Stimulated activated naive CD8-positive, alpha-beta T cell treated with anti-CD3 and anti-CD28 coated beads, Interleukin-15, Interleukin-2, amounts not matched to agents 100 U/mL and 50 U/mL, for 24 hours (primary cell): ENCODE results near the gene ACVRL1.
"Not testable (repeated sequence)": the region's sequence is repeated elsewhere in the genome, so short reads cannot be mapped to it uniquely, and the experiment has no call there.

ENCODE experiments used
- ATAC-seq: fragments of 150-1000 bp; cut with Tn5 transposase; one replicate; pipeline ENCODE4 v1.10.0; 2021
- DNase-seq: peaks from one replicate; pipeline ENCODE4 v3.0.0; 2021

ACVRL1 gene

GRCh38 chr12:51874000-51874399 is 33.3 kb upstream of the ACVRL1 start:
- ATAC-seq: no peak
- no peak for DNase-seq

- no peak for ATAC-seq
- DNase-seq: no peak
Measured at GRCh38 chr12:51874486-51874885, 32.8 kb upstream of the ACVRL1 start.

- ATAC-seq: no peak
- DNase-seq: no peak
Measured at GRCh38 chr12:51879102-51879501, 28.2 kb upstream of the ACVRL1 start.

DNA sequence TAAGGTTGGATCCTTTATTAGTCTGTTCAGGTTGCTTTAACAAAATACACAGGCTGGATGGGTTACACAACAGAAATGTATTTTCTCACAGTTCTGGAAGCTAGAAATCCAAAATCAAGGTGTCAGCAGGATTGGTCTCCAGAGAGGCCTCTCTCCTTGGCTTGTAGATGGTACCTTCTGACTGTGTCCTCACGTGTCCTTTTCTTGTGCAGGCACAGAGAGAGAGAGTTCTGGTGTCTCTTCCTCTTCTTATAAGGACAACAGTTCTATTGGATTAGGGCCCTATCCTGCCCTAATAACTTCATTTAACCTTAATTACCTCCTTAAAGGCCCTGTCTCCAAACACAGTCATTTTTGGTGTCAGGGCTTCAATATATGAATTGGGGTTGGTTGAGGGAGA is 24.0 kb upstream of the ACVRL1 start:
- DNase-seq (no peak), ATAC-seq (no peak)

- no peak for ATAC-seq
- no peak for DNase-seq
Measured at GRCh38 chr12:51883998-51884675, 23.2 kb upstream of the ACVRL1 start.

GRCh38 chr12:51884676-51885229 is 22.6 kb upstream of the ACVRL1 start:
- no peak for ATAC-seq
- DNase-seq: no peak

DNA sequence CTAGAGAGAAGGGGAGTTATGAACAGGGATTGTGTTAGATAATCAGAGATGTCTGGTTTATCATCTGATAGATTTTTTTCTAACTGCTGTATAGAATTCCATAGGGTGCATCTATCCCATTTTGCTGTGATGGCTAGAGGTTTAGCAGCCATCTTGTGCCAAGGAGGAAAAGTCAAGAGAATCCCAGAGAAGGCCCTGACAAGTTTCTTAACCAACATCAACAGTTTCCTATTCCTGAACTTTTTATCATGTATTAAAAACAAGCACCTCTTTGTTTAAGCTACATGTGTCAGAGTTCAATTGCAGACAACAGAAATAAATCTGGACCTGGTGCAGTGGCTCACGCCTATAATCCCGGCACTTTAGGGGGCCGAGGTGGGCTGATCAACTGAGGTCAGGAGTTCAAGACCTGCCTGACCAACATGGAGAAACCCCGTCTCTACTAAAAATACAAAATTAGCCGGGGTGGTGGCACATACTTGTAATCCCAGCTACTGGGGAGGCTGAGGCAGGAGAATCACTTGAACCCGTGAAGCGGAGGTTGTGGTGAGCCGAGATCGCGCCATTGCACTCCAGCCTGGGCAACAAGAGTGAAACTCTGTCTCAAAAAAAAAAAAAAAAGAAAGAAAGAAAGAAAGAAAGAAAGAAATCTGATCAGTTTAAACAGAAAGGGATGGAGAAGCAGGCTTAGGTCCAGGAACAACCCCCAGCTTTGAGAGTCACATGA is 21.8 kb upstream of the ACVRL1 start:
- DNase-seq, ATAC-seq: not testable (repeated sequence)

DNA sequence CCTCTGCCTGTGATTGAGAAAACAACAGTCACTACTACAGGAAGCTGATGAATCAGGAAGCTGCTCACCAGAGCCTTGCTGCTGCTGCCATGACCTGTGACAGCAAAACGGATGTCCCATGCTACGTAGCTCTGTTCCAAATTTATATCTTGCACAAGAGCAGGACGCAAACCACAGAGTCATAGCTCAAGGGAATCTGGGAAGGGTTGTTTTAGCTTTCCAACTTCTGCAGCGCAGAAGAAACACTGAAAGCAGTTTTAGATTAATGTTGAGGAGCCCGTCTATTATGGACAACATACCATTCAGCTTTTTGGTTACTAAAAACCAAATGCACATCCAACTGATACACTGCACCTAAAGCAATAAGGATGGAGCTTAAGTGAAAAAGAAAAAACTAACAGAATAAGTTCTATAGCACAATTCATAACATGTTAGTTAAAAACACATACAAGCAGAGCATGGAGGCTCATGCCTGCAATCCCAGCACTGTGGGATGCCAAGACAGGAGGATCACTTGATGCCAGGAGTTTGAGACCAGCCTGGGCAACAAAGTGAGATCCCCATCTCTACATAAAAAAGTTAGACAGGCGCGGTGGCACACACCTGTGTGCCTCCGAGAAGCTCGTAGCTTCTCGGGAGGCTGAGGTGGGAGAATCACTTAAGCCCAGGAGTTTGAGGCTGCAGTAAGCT is 21.1 kb upstream of the ACVRL1 start:
- peak; percentile 42 for DNase-seq
- peak; percentile 85 for ATAC-seq

DNA sequence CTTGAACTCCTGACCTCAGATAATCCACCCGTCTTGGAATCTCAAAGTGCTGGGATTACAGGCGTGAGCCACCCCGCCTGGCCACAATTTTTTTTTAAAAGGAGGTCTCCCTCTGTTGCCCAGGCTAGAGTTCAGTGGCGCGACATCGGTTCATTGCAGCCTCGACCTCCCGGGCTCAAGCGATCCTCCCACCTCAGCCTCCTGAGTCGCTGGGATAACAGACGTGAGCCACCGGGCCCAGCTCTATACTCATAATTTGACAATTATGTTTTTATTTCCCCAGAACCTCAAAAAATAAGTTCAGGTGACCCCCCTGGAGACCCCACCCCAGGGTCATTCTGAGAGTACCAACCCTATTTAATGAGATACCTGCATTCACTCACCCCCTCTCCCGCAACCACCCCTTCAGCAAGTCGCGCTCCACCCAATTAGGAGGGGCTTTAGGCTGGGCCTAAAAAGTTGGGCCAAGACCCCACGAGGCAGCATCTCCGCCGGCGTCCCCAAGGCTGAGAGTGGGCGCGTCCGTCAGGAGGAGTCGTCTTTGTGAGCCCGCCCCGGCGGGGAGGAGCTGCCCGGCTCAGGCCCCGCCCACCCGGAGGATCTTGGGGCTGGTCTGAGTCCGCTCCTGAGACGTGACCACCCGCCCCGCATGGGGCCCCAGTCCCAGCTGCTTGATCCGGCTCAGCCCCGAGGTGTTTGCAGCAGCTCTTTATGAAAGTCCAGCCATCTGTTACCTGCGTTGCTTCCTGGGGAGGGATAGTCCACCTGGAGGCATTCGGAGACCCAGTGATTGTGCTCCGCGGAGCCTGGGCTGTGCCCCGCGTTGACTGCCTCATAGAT is 19.6 kb upstream of the ACVRL1 start, which contains the start of gene ANKRD33:
ANKRD33 (plus strand) TSS at position 628 of the 840 bp plus-strand sequence; CDS start at position 712, 84 bp downstream.
- ATAC-seq: no peak
- no peak for DNase-seq

DNA sequence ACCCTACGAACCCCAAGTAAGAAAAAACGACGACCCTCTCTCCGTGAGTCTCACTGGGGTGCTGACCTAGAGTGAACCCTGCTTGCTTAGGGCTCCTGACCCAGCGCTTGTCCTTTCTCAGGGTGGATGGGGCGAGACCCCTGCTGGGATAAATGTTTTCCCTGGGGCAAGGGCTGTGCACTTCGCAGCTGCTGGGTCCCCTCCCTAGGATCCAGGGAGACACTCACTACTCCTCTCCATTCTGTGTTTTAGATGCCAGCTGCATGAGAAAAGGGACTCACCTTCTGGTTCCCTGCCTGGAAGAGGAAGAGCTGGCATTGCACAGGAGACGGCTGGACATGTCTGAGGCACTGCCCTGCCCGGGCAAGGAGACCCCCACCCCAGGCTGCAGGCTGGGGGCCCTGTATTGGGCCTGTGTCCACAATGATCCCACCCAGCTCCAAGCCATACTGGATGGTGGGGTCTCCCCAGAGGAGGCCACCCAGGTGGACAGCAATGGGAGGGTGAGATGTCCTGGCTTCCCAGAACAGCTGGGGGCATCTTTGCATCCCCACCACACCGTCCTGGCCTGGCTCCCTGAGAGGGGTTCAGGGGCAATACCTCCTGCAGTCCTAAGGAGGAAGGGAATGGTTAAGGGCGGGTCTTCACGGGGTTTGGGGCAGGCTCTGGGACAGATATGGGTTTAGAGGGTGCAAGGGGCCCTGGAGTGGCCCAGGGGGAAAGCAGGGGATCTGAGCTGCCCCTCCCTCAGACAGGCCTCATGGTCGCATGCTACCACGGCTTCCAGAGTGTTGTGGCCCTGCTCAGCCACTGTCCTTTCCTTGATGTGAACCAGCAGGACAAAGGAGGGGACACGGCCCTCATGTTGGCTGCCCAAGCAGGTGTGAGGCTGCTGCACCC is 18.7 kb upstream of the ACVRL1 start:
- ATAC-seq: no peak
- DNase-seq: no peak

GRCh38 chr12:51889216-51890132 is 17.8 kb upstream of the ACVRL1 start:
- ATAC-seq: no peak
- DNase-seq: no peak

GRCh38 chr12:51890133-51890464 is 17.2 kb upstream of the ACVRL1 start:
- no peak for DNase-seq
- ATAC-seq: no peak

DNA sequence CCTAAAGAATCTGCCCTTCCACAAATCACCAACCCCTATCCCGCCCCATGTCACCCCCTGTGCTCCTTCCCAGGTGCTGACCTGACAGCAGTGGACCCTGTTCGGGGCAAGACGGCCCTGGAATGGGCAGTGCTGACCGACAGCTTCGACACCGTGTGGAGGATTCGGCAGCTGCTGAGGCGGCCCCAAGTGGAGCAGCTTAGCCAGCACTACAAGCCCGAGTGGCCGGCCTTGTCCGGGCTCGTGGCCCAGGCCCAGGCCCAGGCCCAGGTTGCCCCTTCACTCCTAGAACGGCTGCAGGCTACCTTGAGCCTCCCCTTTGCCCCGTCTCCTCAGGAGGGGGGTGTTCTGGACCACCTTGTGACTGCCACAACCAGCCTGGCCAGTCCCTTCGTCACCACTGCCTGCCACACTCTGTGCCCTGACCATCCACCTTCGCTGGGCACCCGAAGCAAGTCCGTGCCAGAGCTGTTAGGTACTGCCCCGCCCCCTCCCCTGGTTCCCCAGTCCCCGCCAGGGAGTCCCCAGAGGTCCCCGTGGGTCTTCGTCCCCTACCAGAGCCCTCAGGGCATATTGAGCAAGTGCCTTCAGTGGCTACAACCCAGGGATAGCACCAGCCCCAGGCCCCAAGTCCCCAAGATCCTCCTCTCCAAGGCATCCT is 16.7 kb upstream of the ACVRL1 start:
- ATAC-seq (no peak), DNase-seq (no peak)

DNA sequence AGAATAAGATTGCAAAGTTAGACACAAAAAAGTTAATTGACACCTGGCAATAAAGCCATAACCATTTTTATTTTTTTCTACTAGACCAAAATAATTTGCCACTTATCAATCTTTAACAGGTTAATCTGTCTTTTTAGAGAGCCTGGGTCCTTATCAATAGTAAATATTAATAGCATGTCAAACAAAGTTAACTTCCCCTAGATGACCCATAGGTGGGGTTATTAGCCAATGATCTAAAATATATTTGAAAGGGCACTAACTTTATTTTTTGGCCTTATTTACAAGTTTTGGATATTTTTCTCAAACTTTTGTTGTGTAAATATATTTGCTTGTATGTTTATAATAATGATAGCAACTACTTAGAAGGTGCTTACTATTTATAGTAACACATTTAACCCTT is 15.5 kb upstream of the ACVRL1 start:
- ATAC-seq: no peak
- DNase-seq: no peak

GRCh38 chr12:51893786-51894185 is 13.5 kb upstream of the ACVRL1 start:
- ATAC-seq: no peak

GRCh38 chr12:51895378-51896135 is 11.7 kb upstream of the ACVRL1 start:
- ATAC-seq: no peak
- no peak for DNase-seq

More at GRCh38 chr12:51893786-51894185, 13.5 kb upstream of the ACVRL1 start:
- no peak for DNase-seq

DNA sequence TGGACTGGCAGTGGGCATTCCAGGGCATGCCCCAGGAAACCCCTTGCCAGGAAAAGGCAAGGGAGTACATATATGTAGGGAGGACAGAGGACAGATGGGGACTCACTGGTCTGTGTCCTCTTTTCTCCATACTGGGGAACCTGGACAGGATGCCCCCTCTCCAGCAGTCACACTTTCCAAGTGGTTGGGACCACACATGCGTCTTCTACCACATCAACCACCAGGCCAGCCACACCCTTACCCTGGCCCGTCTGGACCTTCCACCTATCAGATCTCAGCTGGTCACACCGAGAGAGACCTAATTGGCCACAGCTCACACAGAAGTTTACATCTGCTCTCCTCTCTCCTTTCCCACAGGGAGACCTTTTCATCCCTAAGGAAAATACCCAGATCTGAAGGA is 11.1 kb upstream of the ACVRL1 start:
- DNase-seq (no peak), ATAC-seq (no peak)

- DNase-seq (no peak), ATAC-seq (no peak)
Measured at GRCh38 chr12:51897181-51897580, 10.1 kb upstream of the ACVRL1 start.

DNA sequence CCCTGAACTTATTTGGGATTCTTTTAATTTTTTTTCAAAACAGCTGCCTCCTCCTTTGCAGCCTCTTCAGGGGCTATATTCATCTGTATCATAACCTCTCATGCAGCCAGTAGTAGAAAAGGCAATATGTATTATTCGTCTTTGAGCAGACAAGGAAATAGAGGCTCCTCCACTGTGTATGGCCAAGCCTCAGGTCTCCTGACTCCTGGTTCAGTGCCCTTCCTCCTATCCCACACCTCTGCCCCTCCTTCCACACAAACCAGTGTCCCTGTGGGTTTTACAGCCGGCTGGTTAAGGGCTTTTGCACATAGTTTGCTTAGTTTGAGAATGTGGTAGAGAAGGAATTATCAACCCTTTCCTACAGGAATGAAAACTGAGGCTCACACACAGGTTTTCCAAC is 8.8 kb upstream of the ACVRL1 start:
- DNase-seq (no peak), ATAC-seq (no peak)
